ENCODE data around the gene BCDIN3D. TPM values are rescaled to one million over a fixed set of nuclear protein-coding genes. Genes with fewer than 3 reads are reported as not detected.
"Not testable (repeated sequence)": the region's sequence is repeated elsewhere in the genome, so short reads cannot be mapped to it uniquely, and the experiment has no call there.

The BCDIN3D gene
- total RNA-seq, 1 experiment from 2014 or later, result 1.4 TPM

DNA sequence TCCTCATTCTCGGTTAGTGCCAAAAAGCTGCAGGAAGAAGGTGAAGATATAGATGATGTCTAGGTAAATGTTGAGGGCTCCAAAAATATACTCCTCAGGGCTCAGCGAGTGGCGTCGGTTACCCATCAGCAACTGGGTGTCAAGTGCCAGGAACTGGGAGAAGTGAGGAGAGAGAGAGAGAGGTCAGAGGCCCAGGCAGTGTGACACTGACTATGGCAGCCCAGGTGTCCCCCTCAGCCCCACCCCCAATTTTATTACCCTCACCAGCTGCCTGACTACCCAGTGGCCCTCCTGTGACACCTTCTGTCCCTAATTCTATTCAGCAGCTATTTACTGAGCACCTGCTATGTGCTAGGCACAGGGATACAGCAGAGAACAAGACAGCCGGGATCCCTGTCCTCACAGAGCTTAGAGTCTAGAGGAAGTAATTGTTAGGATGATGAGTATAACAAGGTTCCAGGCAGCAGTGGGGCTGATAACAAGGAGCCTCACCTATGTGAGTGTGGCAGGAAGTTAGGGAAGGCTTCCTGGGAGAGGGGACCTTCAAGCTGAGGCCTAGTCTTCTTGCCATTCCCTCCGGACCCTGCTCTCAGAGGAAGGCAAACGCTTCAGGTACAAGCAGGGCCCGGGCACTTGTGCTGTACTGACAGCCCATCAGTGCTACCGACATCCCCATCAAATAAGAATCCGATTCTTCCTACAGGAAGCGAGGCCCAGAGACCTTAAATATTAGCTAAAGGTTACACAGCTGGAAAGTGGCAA lies 27.8 kb upstream of the BCDIN3D start:
- H3K4me3 ChIP-seq (ENCODE audit: insufficient read depth, low read depth, low read length), result no peak overlapping the region
- DNase-seq, result no peak
- H3K27me3 ChIP-seq (ENCODE audit: control insufficient read depth, insufficient read depth, low read length), result no peaks in the 10 kb centered on the region
- no peaks in the 10 kb centered on the region for H3K36me3 ChIP-seq (replicated peaks; ENCODE audit: control insufficient read depth, insufficient read depth, low read length)

DNA sequence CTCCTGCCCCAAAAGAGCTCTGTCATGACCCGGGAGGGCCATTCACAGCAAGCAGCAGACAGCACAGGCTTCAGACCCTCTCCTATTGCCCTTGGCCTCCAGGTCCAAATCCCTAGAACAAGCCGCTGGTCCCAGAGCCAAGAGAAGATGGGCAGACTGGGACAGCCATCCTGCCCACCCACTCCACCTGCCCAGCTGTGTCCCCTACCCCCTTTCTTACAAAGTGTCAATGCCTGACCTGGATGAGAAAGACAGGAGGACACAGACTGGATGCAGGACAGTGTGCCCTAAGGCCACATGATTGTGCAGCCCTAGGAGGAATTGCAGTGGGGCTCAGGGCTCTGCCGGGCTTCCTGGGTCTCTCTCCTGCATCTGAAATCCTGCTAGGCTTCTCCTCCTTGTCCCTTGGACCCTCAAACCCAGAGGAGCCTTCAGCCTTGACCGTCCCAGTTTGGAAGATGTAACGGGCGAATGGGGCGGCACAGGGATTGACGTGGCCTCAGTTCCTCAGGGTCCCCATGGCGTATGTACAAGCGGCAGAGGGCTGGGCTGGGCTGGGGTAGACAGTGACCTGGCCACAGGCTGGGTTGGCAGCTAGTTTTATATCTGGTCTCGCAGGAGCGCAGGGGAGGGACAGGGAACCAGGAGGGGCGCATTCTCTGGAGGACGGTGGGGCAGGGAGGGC lies 27.1 kb upstream of the BCDIN3D start:
- Histone ChIP-seq H3K36me3 (replicated peaks; ENCODE audit: control insufficient read depth, insufficient read depth, low read length) (no peaks in the 10 kb centered on the region), H3K27me3 (ENCODE audit: control insufficient read depth, insufficient read depth, low read length) (no peaks in the 10 kb centered on the region), H3K4me3 (ENCODE audit: insufficient read depth, low read depth, low read length) (no peak overlapping the region)
- peak; percentile 27 for DNase-seq

DNA sequence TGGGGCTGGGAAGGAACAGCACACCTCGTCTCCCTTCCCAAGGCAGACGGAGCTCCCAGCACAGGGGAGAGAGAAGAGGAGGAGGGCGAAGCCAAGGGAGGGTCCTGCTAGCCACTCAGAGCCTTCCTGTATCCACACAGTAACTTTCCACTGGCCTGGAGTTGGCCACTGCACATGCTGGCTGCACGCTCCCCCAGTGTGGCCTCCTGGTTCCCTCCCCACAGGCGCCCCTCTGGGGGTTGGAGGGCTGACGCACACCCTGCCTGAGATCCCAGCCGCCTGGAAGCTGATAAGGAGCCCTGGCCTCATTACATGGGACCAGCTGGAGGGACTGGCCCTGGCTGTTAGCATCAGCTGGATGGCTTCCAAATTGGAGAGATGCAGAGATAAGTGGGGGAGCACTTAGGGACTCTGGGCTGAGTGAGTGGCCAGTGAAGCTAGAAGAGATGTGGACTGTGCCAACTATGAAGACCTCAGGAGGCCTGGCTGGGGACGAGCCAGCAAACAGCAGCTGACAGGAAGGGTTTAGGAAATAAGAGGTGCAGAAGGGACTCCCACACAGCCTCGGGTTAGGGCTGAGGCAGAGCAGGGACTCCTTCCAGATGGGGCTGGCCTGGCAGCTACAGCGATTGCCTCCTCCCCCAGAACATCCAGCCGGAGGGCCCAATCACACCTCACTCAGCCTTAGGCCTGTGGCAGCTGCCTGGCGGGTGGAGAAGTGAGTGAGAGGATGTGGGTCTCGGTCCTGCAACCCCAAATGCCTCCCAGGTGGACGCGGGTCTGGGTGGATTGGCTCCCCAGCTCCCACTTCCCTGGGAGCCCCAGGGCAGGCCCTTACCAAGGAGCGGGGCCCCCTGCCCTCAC lies 26.3 kb upstream of the BCDIN3D start:
- Histone ChIP-seq H3K4me3 (ENCODE audit: insufficient read depth, low read depth, low read length) (no peak overlapping the region), H3K27me3 (ENCODE audit: control insufficient read depth, insufficient read depth, low read length) (no peaks in the 10 kb centered on the region), H3K36me3 (replicated peaks; ENCODE audit: control insufficient read depth, insufficient read depth, low read length) (no peaks in the 10 kb centered on the region)
- DNase-seq, result peak; percentile 43

DNA sequence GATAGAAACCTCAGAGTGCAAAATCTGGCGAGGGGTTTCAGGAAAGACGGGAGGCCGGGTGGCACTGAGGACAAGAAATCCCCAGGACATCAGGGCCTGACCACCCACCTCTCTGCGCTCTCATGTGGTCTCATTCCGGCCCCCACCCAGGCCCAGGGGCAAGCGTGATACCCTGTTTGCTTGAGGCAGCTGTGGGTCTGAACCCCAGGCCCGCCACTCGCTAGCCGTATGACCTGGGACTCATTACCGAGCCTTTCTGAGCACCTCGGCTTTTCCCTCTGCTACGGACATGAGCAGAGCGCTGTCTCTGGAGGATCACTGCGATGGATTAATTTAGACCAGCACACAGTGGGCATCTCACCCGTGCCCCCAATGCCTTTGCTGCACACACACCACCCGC lies 25.5 kb upstream of the BCDIN3D start:
- Histone ChIP-seq H3K4me3 (ENCODE audit: insufficient read depth, low read depth, low read length) (no peak overlapping the region), H3K36me3 (replicated peaks; ENCODE audit: control insufficient read depth, insufficient read depth, low read length) (no peaks in the 10 kb centered on the region), H3K27me3 (ENCODE audit: control insufficient read depth, insufficient read depth, low read length) (no peaks in the 10 kb centered on the region)
- peak; percentile 30 for DNase-seq

DNA sequence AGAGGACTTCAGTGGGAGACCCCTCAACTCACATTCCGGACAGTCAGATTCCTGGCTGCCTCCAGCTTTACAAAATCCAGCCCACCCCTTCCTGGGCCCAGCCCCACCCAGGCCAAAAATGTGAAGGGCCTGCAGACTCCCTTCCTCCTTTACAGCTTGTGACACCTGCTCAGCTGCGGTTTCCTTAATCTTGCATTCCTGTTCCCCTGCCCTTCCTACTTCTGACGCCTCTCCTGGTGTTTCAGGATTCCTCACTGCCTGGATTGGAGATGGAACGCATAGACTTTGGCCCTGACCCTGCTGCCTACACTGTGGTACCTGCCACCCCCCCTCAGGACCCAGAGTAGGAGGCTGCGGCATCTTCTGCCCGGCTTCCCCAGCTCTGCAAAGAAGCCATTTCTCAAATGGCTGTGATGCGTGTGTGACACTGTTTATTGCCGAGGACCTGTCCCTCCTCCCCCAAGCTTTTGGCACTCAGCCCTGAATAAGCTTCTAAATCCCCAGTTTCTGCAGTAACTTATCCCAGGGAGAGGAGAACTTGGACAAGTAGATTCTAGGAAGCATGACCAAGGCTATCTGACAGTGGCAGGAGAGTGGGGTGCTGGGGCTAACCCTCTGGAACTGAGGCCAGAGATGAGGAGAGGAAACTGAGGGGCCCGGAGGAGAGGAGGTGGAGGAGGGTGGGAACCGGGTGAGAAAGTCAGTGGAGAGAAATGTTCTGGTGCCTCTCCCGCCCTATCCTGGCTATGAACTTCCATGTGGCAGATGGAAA lies 24.9 kb upstream of the BCDIN3D start:
- no peaks in the 10 kb centered on the region for H3K27me3 ChIP-seq (ENCODE audit: control insufficient read depth, insufficient read depth, low read length)
- no peak for DNase-seq

DNA sequence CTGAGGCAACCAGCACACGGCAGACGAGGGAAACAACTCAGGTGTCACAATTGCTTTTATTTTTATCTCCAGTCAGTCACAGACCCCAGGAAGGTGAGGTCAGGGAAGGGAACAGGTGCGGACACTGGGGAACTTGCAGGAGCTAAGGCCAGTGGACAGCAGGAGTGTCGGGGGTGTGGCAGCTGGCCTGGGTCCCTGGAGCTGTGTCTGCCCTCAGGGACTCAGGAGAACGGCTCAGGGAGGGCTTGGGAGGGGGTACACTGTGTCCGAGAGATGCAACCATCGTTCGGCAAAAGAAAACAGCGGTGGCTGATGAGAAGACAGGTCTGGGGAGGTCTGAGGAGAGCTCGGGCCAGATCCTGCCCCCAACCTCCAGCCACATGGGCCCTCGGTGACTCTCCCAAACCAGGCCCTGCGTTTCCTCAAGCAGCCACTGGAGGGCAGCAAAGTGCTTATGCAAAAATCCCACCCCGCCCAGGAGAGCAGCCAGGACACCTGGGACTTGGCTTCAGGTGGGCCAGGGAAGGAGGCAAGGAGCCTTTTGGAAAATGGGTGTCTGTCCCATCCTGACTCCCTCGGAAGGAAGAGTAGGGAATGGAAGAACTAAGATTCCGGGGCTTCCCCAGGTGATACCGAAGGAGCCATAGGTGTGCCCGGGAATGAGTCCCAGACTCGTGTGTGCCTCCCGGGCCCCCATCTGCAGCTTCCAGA lies 24.1 kb upstream of the BCDIN3D start:
- no peaks in the 10 kb centered on the region for H3K27me3 ChIP-seq (ENCODE audit: control insufficient read depth, insufficient read depth, low read length)
- peak; percentile 97 for DNase-seq
- no peak overlapping the region for H3K4me3 ChIP-seq (ENCODE audit: insufficient read depth, low read depth, low read length)

More for the DNA sequence above, 24.9 kb upstream of the BCDIN3D start:
- Histone ChIP-seq H3K36me3 (replicated peaks; ENCODE audit: control insufficient read depth, insufficient read depth, low read length) (no peaks in the 10 kb centered on the region), H3K4me3 (ENCODE audit: insufficient read depth, low read depth, low read length) (no peak overlapping the region)

DNA sequence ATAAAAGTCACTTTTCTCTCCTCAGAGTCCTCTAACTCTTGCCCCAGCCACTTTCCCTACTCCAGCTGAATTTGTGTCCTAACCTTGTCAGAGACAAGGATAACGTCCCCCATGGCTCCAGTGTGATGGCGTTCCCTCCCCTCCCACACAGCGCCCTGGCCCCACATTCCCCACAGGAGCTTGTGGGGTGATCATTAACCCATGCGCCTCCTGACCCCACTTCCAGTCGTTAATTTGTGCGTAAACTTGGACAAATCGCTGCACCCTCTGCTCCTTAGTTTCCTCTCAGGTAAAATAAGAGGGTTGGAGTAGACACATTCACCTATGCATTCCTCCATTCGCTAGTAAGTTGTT lies 22.9 kb upstream of the BCDIN3D start:
- no peak for DNase-seq
- no peaks in the 10 kb centered on the region for H3K36me3 ChIP-seq (replicated peaks; ENCODE audit: control insufficient read depth, insufficient read depth, low read length)
- H3K4me3 ChIP-seq (ENCODE audit: insufficient read depth, low read depth, low read length), result no peak overlapping the region
- H3K27me3 ChIP-seq (ENCODE audit: control insufficient read depth, insufficient read depth, low read length), result no peaks in the 10 kb centered on the region

More for the DNA sequence above, 24.1 kb upstream of the BCDIN3D start:
- no peaks in the 10 kb centered on the region for H3K36me3 ChIP-seq (replicated peaks; ENCODE audit: control insufficient read depth, insufficient read depth, low read length)

DNA sequence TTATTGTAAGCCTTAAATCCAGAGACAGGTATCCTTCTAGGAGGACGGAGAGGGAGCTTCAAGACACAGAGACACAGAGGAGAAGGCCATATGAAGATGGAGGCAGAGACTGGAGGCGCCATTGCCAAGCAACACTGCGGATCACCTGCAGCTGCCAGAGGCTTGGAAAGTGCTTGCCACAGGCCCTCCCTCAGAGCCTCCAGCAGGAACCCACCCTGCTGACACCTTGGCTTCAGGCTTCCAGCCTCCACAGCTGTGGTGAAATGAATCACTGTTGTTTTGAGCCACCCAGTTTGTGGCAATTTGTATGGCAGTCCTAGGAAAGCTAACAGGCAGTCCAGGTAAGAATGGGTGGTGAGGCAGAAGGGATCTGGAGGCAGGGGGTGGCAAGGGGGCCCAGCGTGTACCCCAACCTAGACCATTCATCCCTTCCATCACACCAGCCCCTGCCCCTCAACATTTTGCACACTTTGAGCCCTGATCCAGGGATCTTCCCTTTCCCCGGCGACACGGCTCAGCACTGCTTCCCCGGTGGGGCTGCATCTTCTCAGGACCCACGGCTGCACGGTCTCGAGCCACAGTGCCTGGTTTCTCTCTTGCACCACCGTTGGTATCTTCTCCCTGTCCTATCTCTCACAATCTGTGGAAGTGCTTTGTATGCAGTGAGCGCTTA lies 22.3 kb upstream of the BCDIN3D start:
- no peak for DNase-seq
- Histone ChIP-seq H3K27me3 (ENCODE audit: control insufficient read depth, insufficient read depth, low read length) (no peaks in the 10 kb centered on the region), H3K36me3 (replicated peaks; ENCODE audit: control insufficient read depth, insufficient read depth, low read length) (no peaks in the 10 kb centered on the region), H3K4me3 (ENCODE audit: insufficient read depth, low read depth, low read length) (no peak overlapping the region)

DNA sequence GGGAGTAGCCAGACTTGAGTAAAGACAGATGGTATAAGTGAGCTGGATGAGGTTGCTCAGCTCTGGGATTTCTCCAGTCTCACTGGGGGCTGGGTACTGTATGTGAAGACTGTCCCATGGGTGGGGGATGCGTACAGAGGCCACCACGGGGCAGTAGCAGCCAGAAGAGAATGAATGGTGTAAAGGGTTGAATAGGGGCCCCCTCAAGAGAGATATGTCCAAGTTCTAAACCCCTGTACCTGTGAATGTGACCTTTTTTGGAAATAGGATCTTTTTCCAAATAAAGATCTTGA lies 21.8 kb upstream of the BCDIN3D start:
- Histone ChIP-seq H3K4me3 (ENCODE audit: insufficient read depth, low read depth, low read length) (no peak overlapping the region), H3K27me3 (ENCODE audit: control insufficient read depth, insufficient read depth, low read length) (no peaks in the 10 kb centered on the region), H3K36me3 (replicated peaks; ENCODE audit: control insufficient read depth, insufficient read depth, low read length) (no peaks in the 10 kb centered on the region)
- no peak for DNase-seq

DNA sequence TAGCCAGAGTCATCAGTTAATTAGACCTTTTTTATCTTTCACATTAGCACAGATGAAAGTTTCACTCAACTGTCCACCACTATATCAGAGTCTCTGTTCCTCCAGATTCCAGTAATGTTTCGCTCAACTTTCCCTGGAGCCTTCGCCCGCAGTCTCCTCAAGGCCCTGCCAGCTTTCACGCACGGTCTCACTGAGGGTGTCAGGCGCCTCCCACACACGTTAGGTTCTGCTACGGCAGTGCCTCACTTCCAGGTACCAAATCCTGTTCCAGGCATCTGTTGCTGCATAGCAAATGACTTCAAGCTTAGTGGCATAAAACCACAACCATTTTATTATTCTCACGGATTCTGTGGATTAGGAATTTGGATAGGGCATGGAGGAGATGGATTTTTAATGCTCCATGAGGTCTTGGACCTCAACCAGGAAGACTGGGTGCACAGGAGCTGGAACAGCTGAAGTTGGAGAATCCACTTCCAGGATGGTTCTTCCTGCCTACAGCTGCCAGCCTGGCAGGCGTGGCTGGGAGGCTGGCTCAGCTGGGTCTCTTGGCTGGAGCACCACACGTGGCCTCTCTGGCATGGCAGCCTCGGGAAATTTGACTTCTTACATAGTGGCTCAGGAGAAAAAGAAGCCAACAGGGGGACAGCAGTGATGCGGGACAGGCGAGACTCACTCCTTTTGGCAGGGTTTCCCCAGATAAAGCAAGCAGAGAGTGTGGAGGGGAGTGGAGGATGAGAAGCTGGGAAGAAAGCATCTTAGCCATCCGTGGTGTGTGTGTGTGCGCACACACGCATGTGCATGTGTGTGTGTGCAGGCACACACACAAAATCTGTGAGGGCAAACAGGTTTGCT lies 21.3 kb upstream of the BCDIN3D start:
- Histone ChIP-seq H3K4me3 (ENCODE audit: insufficient read depth, low read depth, low read length) (no peak overlapping the region), H3K36me3 (replicated peaks; ENCODE audit: control insufficient read depth, insufficient read depth, low read length) (no peaks in the 10 kb centered on the region), H3K27me3 (ENCODE audit: control insufficient read depth, insufficient read depth, low read length) (no peaks in the 10 kb centered on the region)
- DNase-seq, result no peak

DNA sequence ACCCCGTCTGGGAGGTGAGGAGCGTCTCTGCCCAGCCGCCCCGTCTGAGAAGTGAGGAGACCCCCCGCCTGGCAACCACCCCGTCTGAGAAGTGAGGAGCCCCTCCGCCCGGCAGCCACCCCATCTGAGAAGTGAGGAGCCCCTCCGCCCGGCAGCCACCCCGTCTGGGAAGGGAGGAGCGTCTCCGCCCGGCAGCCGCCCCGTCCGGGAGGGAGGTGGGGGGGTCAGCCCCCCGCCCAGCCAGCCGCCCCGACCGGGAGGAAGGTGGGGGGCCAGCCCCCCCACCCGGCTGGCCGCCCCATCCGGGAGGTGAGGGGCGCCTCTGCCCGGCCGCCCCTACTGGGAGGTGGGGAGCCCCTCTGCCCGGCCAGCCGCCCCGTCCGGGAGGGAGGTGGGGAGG lies 18.0 kb upstream of the BCDIN3D start:
- DNase-seq; H3K36me3 ChIP-seq (replicated peaks; ENCODE audit: control insufficient read depth, insufficient read depth, low read length); H3K4me3 ChIP-seq (ENCODE audit: insufficient read depth, low read depth, low read length); H3K27me3 ChIP-seq (ENCODE audit: control insufficient read depth, insufficient read depth, low read length): not testable (repeated sequence)

DNA sequence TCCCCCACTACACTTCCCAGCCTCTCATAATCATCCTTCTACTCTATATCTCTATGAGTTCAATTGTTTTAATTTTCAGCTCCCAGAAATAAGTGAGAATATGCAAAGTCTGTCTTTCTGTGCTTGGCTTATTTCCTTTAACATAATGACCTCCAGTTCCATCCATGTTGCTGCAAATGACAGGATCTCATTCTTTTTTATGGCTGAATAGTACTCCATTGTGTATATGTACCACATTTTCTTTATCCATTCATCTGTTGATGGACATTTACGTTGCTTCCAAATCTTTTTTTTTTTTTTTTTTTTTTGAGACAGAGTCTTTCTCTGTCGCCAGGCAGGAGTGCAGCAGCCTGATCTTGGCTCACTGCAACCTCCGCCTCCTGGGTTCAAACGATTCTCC lies 13.0 kb upstream of the BCDIN3D start:
- H3K4me3 ChIP-seq (ENCODE audit: insufficient read depth, low read depth, low read length); H3K36me3 ChIP-seq (replicated peaks; ENCODE audit: control insufficient read depth, insufficient read depth, low read length); H3K27me3 ChIP-seq (ENCODE audit: control insufficient read depth, insufficient read depth, low read length); DNase-seq: not testable (repeated sequence)

DNA sequence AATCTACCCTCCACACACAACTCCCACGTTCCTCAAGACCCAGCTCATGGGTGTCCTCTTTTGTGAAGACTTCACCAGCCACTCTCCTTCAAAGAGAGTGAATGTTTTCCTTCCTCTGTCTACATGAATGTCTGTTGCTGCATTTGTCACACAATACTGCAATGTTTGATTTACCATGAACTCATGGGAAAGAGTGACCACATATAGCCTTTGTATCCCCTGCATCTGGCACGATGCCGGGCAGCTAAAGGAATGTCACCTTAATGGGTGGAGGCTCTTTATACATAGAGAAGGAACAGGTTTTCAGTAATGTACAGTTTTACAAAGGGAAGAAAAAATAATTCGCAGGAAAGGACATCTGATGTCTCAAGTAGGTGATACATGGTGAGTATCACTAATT lies 12.1 kb upstream of the BCDIN3D start:
- Histone ChIP-seq H3K4me3 (ENCODE audit: insufficient read depth, low read depth, low read length) (no peak overlapping the region), H3K27me3 (ENCODE audit: control insufficient read depth, insufficient read depth, low read length) (no peaks in the 10 kb centered on the region), H3K36me3 (replicated peaks; ENCODE audit: control insufficient read depth, insufficient read depth, low read length) (no peaks in the 10 kb centered on the region)
- no peak for DNase-seq

All from H7 (cell line).